ENCODE data around the gene IRX6. TPM values are rescaled to one million over a fixed set of nuclear protein-coding genes. Genes with fewer than 3 reads are reported as not detected.

IRX6 gene
- total RNA-seq, 4 donors from 2014 or later, result 0.11 to 1.6 (median 0.17) TPM; not detected in 1

DNA sequence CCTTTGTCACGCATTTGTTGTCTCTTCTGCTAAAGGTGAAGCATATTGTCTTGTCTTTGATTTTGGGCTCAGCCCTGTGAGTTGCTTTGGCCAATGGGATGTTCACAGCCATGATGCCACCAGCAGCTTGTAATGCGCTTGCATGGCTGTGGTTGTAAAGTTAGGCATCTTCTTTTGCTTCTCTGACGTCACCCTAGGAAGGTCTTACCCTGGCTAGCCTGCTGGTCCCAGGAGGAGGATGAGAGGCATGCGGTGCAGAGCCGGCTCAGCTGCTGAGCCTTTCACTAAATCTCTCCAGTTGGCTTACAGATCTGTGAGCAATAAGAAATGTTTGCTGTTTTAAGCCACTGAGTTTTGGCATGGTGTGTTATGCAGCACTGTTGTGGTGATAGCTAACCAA lies 40.8 kb downstream of the IRX6 start:
- peaks cover 5 to 23% (median 15%) of the 10 kb centered on the region in 4 donors for H3K4me1 ChIP-seq
- DNase-seq (ENCODE audit: extremely low spot score), result peak; percentile 60
- H3K4me3 ChIP-seq, result no peak overlapping the region
- H3K36me3 ChIP-seq, result no peaks in the 10 kb centered on the region
- intact Hi-C loops (cut with DNase I), result no loop called here
- TF ChIP-seq POLR2AphosphoS5 (IDR thresholded peaks at IDR 0.05) (no peak), CTCF (IDR thresholded peaks at IDR 0.05) (no peak), EP300 (IDR thresholded peaks at IDR 0.05) (no peak), POLR2A (IDR thresholded peaks at IDR 0.05; ENCODE audit: low read depth) (no peak)
- 75% methylated on average over 4 of the region's 5 CpGs for WGBS
- no peaks in the 10 kb centered on the region for H3K9me3 ChIP-seq
- no peak overlapping the region for H3K27ac ChIP-seq (replicated peaks in 1 of 4)
- peaks cover 0 to 25% (median 0%) of the 10 kb centered on the region in 4 donors for H3K27me3 ChIP-seq

DNA sequence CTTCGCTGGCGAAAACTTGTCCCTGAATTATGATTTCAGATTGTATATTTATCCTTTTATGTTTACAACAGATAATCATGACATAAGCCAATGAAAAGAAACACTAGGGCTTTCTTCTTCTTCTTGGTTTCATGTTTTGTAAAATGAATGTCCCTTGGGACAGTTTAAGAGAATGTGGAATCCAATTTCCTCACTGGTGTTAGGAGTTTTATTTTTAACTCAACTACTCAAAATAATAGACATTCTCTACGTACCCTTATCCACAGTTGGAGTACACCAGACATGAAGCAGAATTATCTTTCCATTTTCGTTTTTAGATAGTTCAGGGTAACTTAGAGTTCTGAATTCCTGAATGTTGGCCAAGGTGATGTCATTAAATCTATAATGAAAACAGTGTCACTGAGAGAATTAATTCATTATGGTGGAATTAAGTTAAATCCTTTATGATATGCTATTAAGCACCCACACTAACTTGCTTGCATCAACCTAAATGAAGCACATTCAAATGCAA lies 43.4 kb downstream of the IRX6 start:
- peaks cover 0 to 39% (median 0%) of the 10 kb centered on the region in 4 donors for H3K27me3 ChIP-seq
- 41% methylated on average over 4 of the region's 4 CpGs for WGBS
- no peaks in the 10 kb centered on the region for H3K36me3 ChIP-seq
- H3K9me3 ChIP-seq, result no peaks in the 10 kb centered on the region
- DNase-seq (ENCODE audit: extremely low spot score), result no peak
- TF ChIP-seq EP300 (IDR thresholded peaks at IDR 0.05) (no peak), CTCF (IDR thresholded peaks at IDR 0.05) (no peak), POLR2A (IDR thresholded peaks at IDR 0.05; ENCODE audit: low read depth) (no peak), POLR2AphosphoS5 (IDR thresholded peaks at IDR 0.05) (no peak)
- H3K4me1 ChIP-seq, result peaks cover 13 to 31% (median 22%) of the 10 kb centered on the region in 4 donors
- no peak overlapping the region for H3K4me3 ChIP-seq
- no peak overlapping the region for H3K27ac ChIP-seq (replicated peaks in 1 of 4)
- intact Hi-C loops (cut with DNase I), result no loop called here

GRCh38 chr16:55367866-55368603 lies 44.0 kb downstream of the IRX6 start:
- H3K27ac ChIP-seq (replicated peaks in 1 of 4), result no peak overlapping the region
- peaks cover 14 to 38% (median 22%) of the 10 kb centered on the region in 4 donors for H3K4me1 ChIP-seq
- TF ChIP-seq CTCF (IDR thresholded peaks at IDR 0.05) (no peak), POLR2A (IDR thresholded peaks at IDR 0.05; ENCODE audit: low read depth) (no peak), POLR2AphosphoS5 (IDR thresholded peaks at IDR 0.05) (no peak), EP300 (IDR thresholded peaks at IDR 0.05) (no peak)
- intact Hi-C loops (cut with DNase I), result no loop called here
- H3K27me3 ChIP-seq, result peaks cover 0 to 39% (median 0%) of the 10 kb centered on the region in 4 donors
- H3K9me3 ChIP-seq, result no peaks in the 10 kb centered on the region
- no peak for DNase-seq (ENCODE audit: extremely low spot score)
- WGBS, result 27% methylated on average over 4 of the region's 4 CpGs
- no peak overlapping the region for H3K4me3 ChIP-seq
- H3K36me3 ChIP-seq, result no peaks in the 10 kb centered on the region

- H3K27me3 ChIP-seq, result peaks cover 0 to 39% (median 0%) of the 10 kb centered on the region in 4 donors
- H3K36me3 ChIP-seq, result no peaks in the 10 kb centered on the region
- TF ChIP-seq CTCF (IDR thresholded peaks at IDR 0.05), result no peak
- TF ChIP-seq POLR2AphosphoS5 (IDR thresholded peaks at IDR 0.05), result no peak
- WGBS, result 52% methylated on average over 5 of the region's 5 CpGs
- H3K4me3 ChIP-seq, result no peak overlapping the region
- no peaks in the 10 kb centered on the region for H3K9me3 ChIP-seq
- DNase-seq (ENCODE audit: extremely low spot score), result no peak
- no peak overlapping the region for H3K27ac ChIP-seq (replicated peaks in 1 of 4)
- peaks cover 18 to 38% (median 22%) of the 10 kb centered on the region in 4 donors for H3K4me1 ChIP-seq
- intact Hi-C loops (cut with DNase I), result no loop called here
These were observed 45.1 kb downstream of the IRX6 start for GRCh38 chr16:55369151-55369550.

Data from esophagus muscularis mucosa (tissue), 4 donors.